OCI-LY1 (cell line): Measurements from ENCODE around the gene KCNMA1.

Experiments
- H2AFZ ChIP-seq: fragments of 200-600 bp; sonication (generic), shearing (Covaris generic); 2 replicates; pipeline ENCODE4 v1.6.0; 2014; ENCODE audit warnings: antibody characterized with exemption, mild to moderate bottlenecking, low read length
- H3F3A ChIP-seq: fragments of 200-600 bp; sonication (generic), shearing (Covaris generic); 2 replicates; pipeline ENCODE4 v1.6.0; 2014; ENCODE audit warnings: mild to moderate bottlenecking, antibody characterized with exemption, low read length, moderate library complexity; ENCODE audit not compliant: insufficient read depth
- H3K27ac ChIP-seq: fragments of 200-600 bp; sonication (generic); 2 replicates; pipeline ENCODE4 v1.5.1; 2014; ENCODE audit warnings: low read length, mixed run types, mild to moderate bottlenecking, low read depth; ENCODE audit not compliant: poor library complexity, severe bottlenecking
- H3K27me3 ChIP-seq: fragments of 200-600 bp; sonication (generic); 2 replicates; pipeline ENCODE4 v1.6.0; 2014; ENCODE audit warnings: antibody characterized with exemption, mild to moderate bottlenecking, low read length, moderate library complexity; ENCODE audit not compliant: insufficient read depth
- H3K36me3 ChIP-seq: fragments of 200-600 bp; sonication (generic); 2 replicates; pipeline ENCODE4 v1.6.1; 2014; ENCODE audit warnings: mild to moderate bottlenecking, antibody characterized with exemption, low read length, moderate library complexity, mixed read lengths; ENCODE audit not compliant: insufficient read depth
- H3K4me1 ChIP-seq: fragments of 200-600 bp; sonication (generic); 2 replicates; pipeline ENCODE4 v1.5.1; 2014; ENCODE audit warnings: mild to moderate bottlenecking, low read length, moderate library complexity; ENCODE audit not compliant: insufficient read depth, severe bottlenecking
- H3K4me2 ChIP-seq: fragments of 200-600 bp; sonication (generic), shearing (Covaris generic); 2 replicates; pipeline ENCODE4 v1.6.1; 2014; ENCODE audit warnings: low read length
- H3K4me3 ChIP-seq: fragments of 200-600 bp; sonication (generic); 2 replicates; pipeline ENCODE4 v1.5.1; 2014; ENCODE audit warnings: low read length, low read depth, mild to moderate bottlenecking, mixed read lengths; ENCODE audit not compliant: poor library complexity, severe bottlenecking
- H3K79me2 ChIP-seq: fragments of 200-600 bp; shearing (Covaris generic); 2 replicates; pipeline ENCODE4 v1.6.1; 2016; ENCODE audit warnings: mixed run types, low read length, mixed read lengths; ENCODE audit not compliant: insufficient read depth
- H3K9ac ChIP-seq: fragments of 200-600 bp; sonication (generic), shearing (Covaris generic); 2 replicates; pipeline ENCODE4 v1.6.1; 2014; ENCODE audit warnings: mild to moderate bottlenecking, low read length, mixed read lengths
- H3K9me2 ChIP-seq: fragments of 200-600 bp; sonication (generic), shearing (Covaris generic); 2 replicates; pipeline ENCODE4 v1.6.1; 2014; ENCODE audit warnings: low read depth, mild to moderate bottlenecking, low read length, mixed read lengths
- H3K9me3 ChIP-seq: fragments of 200-600 bp; shearing (Covaris generic); 2 replicates; pipeline ENCODE4 v1.6.1; 2014; ENCODE audit warnings: low read length, mixed read lengths
- H4K20me1 ChIP-seq: fragments of 200-600 bp; sonication (generic), shearing (Covaris generic); 2 replicates; pipeline ENCODE4 v1.6.0; 2016; ENCODE audit warnings: mild to moderate bottlenecking, low read length; ENCODE audit not compliant: insufficient read depth
- CTCF ChIP-seq: fragments of 200-600 bp; sonication (generic), shearing (Covaris generic); IDR thresholded peaks from 2 replicates; pipeline ENCODE4 v1.5.1; 2017; ENCODE audit warnings: mild to moderate bottlenecking, antibody characterized with exemption, low read length, moderate library complexity, mixed read lengths
- EZH2 ChIP-seq: fragments of 200-600 bp; sonication (generic), shearing (Covaris generic); IDR thresholded peaks from 2 replicates; pipeline ENCODE4 v1.8.0; 2017; ENCODE audit warnings: borderline replicate concordance, mixed run types, mild to moderate bottlenecking, antibody characterized with exemption, low read length, moderate library complexity, mixed read lengths

KCNMA1 gene

GRCh38 chr10:77241350-77241725 lies 396.3 kb downstream of the KCNMA1 start:
- H3F3A ChIP-seq = no peaks in the 10 kb centered on the region
- H3K9me3 ChIP-seq = no peaks in the 10 kb centered on the region
- no peaks in the 10 kb centered on the region for H3K79me2 ChIP-seq
- no peak overlapping the region for H3K27ac ChIP-seq
- H4K20me1 ChIP-seq = no peaks in the 10 kb centered on the region
- no peak overlapping the region for H3K4me3 ChIP-seq
- no peak for TF ChIP-seq CTCF
- TF ChIP-seq EZH2 = no peak
- no peak overlapping the region for H3K4me2 ChIP-seq
- no peak overlapping the region for H2AFZ ChIP-seq
- H3K36me3 ChIP-seq = no peaks in the 10 kb centered on the region
- H3K9ac ChIP-seq = no peak overlapping the region
- no peaks in the 10 kb centered on the region for H3K27me3 ChIP-seq
- H3K4me1 ChIP-seq = no peaks in the 10 kb centered on the region
- no peaks in the 10 kb centered on the region for H3K9me2 ChIP-seq

GRCh38 chr10:77240706-77241349 lies 396.8 kb downstream of the KCNMA1 start:
- Histone ChIP-seq H2AFZ (no peak overlapping the region), H3K4me2 (no peak overlapping the region), H3K9me2 (no peaks in the 10 kb centered on the region), H3K79me2 (no peaks in the 10 kb centered on the region), H3K27ac (no peak overlapping the region), H3K36me3 (no peaks in the 10 kb centered on the region), H3F3A (no peaks in the 10 kb centered on the region), H3K9me3 (no peaks in the 10 kb centered on the region), H3K27me3 (no peaks in the 10 kb centered on the region), H3K4me3 (no peak overlapping the region), H3K4me1 (no peaks in the 10 kb centered on the region), H4K20me1 (no peaks in the 10 kb centered on the region), H3K9ac (no peak overlapping the region)
- TF ChIP-seq EZH2 (no peak), CTCF (no peak)

DNA sequence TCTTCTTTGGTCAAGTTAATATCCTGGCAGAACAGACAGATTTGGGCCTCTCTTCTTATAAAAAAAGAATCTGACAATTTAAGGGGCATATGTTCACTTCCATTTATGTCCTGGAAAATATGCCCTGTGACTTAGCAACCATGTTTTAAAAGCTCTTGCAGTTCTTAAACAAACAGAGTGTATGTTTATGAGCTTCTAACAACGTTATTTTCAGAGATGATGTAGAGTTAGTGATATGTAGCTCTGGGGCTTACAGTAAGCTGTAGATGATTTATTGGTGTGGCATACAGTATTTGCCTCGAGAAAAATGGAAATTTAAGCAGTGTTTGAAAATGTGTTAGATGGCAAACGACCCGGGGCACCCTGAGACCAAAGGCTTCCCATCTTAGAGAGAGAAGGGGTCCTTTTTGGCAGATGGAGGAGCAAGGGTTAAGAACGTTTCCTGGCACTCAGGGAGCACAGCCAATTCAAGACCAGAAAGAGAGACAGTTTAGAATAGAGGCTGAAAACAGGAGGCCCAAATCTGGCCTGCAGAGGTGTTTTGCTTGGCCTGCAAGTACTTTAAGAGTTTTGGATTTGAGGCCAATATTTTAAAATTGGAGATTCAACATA lies 397.5 kb downstream of the KCNMA1 start:
- Histone ChIP-seq H3K4me1 (no peaks in the 10 kb centered on the region), H3K9me3 (no peaks in the 10 kb centered on the region), H3K79me2 (no peaks in the 10 kb centered on the region), H3K36me3 (no peaks in the 10 kb centered on the region), H4K20me1 (no peaks in the 10 kb centered on the region), H3K27ac (no peak overlapping the region), H3K27me3 (no peaks in the 10 kb centered on the region), H2AFZ (no peak overlapping the region), H3K4me3 (no peak overlapping the region), H3F3A (no peaks in the 10 kb centered on the region), H3K9ac (no peak overlapping the region), H3K9me2 (no peaks in the 10 kb centered on the region), H3K4me2 (no peak overlapping the region)
- TF ChIP-seq CTCF (no peak), EZH2 (no peak)
